Hippocampal formation (tissue), 2 donors: ENCODE results near the gene RUBCNL.
A peak's percentile ranks its signal among the peaks of the same experiment; 100 is the strongest.
"Not testable (repeated sequence)": the region's sequence is repeated elsewhere in the genome, so short reads cannot be mapped to it uniquely, and the experiment has no call there.

ENCODE experiments used
- DNase-seq, 2 donors: peaks; one replicate each; lab custom pipeline; 2025; lab: John Stamatoyannopoulos, UW

The RUBCNL gene, protein sequence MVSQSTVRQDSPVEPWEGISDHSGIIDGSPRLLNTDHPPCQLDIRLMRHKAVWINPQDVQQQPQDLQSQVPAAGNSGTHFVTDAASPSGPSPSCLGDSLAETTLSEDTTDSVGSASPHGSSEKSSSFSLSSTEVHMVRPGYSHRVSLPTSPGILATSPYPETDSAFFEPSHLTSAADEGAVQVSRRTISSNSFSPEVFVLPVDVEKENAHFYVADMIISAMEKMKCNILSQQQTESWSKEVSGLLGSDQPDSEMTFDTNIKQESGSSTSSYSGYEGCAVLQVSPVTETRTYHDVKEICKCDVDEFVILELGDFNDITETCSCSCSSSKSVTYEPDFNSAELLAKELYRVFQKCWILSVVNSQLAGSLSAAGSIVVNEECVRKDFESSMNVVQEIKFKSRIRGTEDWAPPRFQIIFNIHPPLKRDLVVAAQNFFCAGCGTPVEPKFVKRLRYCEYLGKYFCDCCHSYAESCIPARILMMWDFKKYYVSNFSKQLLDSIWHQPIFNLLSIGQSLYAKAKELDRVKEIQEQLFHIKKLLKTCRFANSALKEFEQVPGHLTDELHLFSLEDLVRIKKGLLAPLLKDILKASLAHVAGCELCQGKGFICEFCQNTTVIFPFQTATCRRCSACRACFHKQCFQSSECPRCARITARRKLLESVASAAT

DNA sequence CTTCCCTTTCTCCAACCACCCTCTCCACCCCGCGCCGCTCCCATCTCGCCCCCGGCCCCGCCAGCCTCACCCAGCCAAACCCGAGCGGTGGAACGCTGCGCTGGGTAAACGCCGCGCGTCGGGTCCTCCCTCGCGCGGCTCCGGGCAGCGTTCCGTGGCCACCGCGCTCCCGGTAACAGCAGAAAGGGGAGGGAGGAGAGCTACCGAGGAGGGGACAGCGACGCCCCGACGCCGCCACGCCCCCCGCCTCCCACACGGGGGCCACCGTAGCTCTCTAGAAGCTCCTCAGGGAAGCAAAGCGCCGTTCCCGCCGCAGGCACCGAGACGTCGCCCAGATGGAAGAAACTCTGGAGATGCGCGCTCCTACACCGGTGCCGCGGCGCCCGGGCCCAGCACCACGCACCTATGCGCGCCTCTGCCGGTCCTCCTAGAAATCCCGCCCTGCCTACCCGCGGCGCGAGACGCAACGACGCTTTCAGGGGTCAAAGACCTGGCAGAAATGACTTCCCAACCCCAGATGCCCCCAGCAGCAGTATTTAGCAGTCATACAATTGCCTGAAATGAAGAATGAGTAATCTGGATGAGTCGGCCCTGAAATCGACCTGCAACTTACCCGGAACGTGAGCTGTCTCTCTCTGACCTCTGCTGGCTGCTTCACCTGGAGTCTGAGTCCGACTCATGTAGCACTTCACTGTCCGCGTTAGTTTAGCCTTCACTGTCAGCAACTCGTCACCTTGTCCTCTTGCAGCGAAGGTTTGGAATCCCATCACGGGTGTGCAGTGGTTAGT is at the start of gene RUBCNL:
RUBCNL (minus strand) TSS at position 189 of the 788 bp plus-strand sequence. CDS start 14,777 bp downstream, outside the sequence.
- DNase-seq, result peak in 1 of 2 donors; percentile 37

DNA sequence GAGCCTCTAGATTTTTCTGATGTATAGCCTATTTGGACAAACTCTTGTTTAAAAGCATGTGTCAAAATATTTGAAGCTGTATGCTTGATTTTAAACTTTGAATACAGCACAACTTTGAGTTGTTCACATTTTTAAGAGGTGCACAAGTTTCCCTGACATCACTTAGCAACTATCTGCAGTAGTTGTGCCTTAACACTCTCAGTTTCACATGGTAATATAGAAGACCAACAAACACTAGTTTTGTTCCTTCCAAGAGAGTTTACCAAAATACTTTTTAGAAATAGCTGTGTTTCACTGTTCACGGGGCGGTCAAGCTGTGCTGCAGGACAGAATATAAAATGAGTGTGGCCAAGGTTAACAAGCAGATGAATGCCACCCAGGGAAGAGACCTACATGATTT is 42.5 kb upstream of the RUBCNL start:
- not testable (repeated sequence) for DNase-seq

DNA sequence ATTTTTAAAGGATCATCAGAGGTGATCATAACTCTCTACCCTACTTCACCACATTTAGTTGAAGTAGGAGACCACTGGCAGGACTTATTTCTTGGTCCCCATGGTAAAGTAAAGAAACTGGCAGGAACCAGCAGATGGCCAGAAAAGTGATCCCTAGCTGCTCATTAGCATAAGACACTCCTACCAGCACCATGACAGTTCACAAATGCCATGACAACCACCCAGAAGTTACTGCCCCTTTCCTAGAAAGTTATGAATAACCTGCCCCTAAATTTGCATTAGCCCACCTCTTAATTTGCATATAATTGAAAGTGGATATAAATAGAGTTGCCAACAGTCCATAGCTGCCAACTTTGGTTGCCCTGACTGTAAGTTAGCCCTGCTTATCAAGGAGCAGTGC is 18.4 kb upstream of the RUBCNL start:
- DNase-seq, result no peak

DNA sequence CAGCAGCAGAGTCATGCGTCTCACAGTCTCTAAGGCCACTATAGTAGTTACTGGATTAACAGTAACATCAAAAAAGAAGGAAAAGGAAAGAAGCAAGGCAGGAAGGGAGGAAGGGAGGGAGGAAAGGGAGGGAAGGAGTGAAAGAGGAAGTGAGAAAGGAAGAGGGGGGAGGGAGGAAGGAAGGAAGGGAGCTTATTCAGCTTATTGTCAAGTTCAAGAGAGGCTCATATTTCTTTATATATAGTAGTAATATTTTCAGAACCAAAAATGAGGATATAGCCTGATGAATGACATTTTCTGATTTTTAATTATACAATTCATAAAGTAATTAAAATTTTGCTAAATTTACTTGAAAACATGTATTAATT is 17.7 kb upstream of the RUBCNL start:
- no peak for DNase-seq

DNA sequence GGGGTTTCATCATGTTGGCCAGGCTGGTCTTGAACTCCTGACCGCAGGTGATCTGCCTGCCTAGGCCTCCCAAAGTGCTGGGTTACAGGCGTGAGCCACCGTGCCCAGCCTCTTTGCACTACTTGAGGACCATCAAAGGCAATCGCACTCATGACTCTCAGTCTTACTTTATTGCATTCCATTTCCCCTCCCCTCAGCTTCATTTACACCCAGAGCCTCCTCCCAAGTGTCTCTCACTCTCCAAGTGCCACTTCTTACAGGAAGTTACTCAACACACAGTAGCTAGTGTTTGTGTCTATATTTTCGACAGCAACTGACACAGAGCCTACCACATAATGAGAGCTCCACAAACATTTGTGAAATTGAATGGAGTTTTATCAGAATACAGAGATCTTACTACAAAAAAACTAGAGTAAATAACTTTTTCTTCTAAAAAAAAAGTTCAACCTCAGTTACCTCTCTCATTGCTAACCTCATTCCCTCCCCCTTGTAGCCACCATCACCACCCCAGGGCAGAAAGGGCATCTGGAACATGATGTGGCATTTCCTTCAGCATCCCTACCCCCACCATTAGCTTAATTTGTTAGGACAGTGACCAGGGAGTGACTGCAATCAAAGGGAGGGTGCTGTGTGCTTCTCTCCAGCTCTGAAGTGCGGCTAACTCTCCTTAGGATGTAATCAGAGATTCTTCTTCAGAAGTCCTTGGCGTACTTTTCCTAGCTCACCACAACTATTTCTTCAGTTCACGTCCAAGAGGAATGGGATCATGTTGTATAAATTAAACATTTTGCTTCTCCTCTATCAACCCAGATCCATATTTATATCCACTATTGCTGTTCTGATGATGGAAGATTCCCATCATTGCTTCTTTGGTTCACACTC is 17.0 kb upstream of the RUBCNL start:
- DNase-seq, result no peak

DNA sequence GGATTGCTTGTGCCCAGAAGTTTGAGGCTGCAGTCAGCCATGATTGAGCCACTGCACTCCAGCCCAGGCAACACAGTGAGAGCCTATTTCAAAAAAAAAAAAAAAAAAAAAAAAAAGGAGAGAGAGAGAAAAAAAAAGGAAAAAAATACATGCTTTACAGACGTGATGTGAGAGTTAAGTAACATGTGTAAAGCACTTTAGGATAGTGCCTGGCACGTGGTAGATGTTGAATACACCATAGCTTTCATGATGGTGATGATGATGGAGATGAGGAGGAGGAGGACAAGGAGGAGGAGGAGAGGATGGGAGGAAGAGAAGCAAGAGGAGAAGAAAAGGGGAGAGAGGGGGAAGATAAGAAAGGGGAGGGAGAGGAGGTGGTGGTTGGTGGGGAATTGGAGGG is 15.1 kb upstream of the RUBCNL start:
- DNase-seq, result no peak

DNA sequence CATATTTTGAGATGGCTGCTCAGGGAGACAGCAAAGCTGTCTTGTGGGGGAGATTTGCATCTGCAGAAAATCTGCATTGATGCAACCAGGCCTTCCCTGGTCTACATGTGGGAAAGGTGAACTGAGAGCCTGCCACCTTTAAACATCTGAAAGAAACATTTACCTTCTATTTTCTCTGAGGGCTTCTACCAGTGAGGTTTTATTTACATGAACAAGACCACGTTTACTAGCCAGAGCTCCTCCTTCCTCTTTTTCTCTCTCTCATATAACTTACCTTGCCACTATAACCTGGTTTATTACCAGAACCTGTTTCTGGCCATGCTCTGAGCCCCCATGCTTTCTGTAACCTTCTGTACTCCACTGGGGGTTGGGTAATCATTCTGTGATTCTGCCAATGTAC is 14.4 kb upstream of the RUBCNL start:
- no peak for DNase-seq

DNA sequence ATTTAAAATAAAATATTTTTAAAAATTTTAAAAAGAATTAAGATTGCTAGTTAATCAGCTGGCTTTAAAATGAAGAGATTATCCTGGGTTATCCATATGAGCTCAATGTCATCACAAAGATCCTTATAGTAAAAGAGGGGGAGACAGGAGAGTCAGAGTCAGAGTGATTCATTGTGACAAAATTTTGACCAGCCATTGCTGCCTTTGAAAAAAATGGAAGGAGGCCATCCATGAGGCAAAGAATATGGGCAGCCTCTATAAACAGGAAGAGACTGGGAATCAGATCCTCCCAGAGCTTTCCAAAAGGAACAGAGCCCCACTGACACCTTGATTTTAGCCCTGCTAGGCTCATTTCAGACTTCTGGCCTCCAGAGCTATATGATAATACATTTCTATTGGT is 9.3 kb upstream of the RUBCNL start:
- no peak for DNase-seq

DNA sequence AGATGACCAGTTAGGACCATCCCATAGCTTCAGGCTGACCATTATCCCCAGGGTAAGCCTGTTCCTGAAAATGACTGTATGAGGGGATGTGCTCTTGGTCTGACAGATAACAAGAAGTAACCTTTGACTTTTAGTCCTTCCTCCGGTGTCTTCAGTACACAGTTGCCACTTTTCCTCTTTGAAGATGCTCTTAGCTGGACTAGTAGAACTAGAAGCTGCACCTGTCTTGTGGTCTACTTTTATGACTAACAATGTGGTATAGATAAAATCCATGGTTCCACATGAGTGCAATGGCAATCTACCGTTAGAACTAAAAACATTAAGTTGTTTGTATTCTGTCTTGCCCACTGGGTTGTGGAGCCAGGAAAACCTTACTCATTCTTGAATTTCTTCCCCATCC is 5.9 kb upstream of the RUBCNL start:
- no peak for DNase-seq

DNA sequence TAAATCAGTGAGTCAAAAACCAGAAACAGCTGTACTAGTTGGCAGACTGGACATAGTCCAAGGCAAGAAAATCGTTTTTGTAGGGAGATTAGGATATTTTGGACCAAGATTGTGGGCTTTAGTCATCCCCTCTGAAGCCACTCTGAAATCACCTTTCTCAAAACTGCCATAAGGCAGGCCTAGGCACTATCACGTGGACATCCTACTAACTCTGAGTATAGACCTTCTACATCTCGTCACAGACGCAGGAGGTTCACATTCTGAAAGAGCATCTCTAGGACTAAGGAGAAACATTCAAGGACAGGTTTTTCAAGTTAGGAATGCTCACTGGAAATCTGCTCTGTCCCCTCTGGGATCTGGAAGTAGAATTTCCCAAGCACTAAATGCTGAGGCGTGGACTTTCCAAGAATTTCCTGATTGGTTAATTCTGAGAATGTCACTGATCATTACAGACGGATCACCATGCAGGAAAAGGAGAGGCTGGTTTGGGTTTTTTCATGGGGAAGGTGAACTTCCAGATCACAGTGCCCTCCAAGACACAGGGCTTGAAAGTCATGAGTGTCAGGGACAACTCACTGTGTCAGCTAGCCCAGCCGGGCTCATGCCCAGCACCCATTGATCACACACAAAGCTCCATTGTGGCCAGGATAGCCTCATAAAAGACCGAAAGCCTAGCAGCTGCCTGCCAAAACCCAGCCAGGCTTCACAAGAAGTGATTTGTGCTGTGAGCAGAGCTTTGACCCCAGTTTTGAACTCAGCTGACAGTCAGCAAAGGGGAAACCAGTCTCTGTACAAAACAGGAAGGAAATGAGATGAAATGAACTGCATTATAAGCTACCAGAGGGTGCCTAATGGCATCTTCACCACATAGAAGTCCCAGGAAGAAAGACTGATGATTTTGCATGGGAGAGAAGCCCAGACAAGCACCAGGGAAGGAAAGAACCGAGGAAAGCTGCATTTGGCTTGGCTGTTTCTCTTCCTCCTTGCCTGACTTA is 2.7 kb upstream of the RUBCNL start:
- DNase-seq, result peak; percentile 87 to 94

DNA sequence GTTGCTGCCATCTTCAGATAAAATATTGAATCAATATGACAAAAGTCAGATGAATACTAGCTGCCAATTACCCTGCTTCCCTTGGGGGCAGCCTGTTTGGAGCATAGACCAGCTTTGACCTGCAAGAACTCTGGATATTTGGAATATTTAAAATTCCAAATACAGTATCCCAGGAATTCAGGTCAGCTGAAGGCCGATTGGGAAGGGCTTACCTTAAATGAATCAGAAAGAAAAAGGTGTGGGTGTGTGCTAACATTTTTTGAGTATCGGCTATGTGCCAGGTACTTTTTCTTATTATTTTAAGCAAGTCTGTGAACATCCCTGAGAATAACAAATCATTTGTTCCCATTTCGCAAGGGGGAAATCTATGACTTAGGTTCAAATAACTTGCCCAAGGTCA is 1.8 kb upstream of the RUBCNL start:
- no peak for DNase-seq

DNA sequence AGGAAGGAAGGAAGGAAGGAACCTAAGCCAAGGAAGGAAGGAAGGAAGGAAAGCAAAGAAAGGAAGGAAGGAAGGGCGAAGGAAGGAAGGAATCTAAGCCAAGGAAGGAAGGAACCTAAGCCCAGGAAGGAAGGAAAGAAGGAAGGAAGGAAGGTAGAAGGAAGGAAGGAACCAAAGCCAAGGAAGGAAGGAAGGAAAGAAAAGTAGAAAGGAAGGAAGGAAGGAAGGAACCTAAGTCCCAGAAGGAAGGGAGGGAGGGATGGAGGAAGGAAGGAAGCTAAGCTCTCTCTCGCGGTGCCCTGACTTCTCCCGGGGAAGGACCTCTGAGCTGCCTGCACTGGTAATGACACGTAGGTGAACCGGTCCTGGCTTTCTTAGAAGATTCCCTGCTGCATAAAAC is 1.3 kb upstream of the RUBCNL start:
- no peak for DNase-seq

DNA sequence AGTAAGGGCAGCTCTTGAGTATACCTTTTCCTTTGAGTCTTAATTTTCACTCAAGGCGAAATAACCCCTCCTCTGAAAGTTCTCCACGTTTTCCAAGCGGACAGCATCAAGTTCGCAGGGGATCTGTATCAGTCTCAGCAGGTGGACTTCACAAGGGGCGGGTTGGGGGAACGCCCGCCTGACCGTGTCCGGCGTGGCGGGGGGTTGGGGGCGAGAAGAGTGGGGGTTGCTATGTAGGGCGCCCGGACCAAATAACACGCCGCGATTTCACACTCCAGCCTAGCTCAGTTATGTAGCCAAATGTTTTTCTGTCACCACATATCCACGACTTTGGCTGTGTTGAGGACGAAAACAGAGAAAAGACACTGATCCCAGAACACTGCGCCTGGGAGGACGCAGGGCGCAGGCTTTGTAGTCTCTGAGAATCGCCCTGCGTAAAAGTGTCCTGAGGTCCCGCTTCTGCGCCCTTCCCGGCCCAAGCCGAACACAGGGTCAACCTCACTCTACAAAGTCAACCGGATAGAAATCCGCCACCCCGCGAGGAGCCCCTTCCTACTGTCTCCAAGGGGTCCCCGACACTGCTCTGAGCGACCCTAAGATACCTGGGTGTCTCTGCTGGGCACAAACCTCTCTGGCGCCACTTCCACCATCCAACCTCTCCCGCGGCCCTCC is 524 bp downstream of the RUBCNL start:
- no peak for DNase-seq

DNA sequence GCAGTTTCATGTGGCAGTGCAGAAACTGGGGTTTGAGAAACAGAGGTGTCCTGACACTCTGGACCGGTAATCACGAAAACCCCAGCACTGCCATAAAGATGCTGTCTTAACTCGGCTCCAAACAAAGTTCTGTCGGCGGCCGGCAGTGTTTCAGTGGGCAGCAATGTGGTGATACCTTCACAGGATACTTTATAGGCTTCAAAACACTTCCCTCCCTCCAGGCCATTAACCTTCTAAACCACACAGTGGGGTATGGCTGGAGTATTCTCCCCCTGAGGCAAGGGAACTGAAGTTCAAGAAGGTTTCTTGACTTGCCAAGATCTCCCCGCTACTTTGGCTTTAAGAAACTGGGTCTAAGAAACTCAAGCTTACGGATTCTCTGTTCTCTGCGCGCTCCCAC is 1.1 kb downstream of the RUBCNL start:
- DNase-seq, result no peak

DNA sequence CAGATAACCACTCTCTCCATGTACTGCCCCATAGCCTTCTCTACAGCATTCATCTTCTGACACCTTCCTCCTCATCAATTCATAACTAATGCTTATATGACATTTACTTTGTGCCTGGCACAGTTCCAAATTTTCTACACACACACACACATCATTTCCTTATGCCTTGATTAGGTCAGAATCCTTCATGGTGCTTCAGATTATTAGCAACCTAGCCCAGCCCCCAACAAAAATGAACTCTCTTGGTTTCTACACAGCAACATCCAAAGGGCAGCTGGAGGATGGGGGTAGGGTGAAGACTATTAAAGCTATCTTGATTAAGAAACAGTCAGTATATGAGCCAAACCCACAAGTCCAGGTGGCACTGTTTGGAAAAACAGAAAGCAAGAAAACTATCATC is 3.7 kb downstream of the RUBCNL start:
- no peak for DNase-seq

DNA sequence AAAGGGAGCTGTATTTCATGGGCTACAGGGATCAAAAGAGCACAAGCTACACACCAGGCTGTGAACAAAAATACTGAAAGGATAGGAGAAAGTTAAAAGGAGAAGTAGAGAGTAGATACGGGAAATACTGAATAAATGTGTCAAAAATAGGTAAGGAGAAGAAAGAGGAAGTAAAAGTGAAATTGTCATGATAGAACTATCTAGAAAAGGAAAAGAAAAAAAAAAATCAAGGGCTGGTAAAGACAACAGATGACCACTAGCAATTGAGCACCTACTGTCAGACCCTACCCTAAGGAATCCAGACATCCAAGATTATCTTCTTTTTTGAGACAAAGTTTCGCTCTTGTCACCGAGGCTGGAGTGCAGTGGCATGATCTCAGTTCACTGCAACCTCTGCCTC is 4.8 kb downstream of the RUBCNL start:
- DNase-seq, result no peak

DNA sequence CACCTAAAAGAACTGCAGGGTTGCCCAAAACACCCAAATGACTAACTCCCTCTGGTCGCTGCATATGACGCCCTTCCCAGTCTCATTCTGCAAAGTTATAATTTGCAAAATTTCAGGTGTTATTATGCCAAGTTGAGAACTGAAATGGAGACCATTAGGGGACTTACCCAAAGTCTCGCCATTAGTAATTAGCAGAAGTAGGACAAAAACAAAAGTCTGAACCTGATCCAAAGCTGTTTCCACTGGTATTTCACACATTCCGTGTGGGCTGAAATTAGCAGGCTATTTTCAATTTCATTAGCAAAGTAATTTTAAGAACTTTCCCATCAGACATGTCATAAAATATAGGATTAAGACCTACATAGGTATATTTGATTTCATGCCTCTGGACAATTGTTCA is 6.8 kb downstream of the RUBCNL start:
- DNase-seq, result no peak

DNA sequence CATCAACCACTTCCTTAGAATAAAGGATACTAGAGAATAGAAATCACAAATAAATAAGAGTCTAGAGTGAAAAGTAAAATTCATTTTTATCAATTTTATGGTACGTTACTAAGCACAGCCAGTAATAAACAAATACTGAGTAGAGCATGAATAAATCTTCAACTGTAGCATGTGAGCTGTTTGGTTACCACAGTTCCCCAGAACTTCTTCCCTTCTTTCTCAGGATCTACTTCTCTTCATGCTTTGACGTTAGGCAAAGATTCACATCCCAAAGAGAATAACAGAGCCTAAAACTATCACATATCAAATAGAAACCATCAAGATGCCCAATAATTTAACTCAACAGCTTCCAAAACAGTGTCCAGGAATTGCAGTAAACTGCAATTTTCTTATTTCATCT is 7.4 kb downstream of the RUBCNL start:
- no peak for DNase-seq

DNA sequence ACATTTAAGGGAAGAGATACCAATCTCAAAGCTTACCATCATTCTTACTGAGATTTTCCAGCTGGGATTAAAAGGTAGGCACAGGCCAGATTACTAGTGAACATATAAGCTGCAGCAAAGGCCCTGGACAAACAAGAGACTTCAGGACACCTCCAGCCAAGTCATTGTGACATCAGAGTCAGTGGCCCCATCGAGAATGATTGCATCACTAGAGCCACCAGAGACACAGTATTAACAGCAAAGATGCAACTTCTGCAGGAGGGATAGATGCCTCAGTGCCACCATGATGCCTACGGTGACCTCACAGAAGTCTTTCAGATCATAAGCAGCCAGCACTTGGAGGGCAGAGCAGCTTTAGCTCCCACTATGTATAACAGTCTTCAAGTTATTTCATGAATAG is 8.6 kb downstream of the RUBCNL start:
- no peak for DNase-seq

DNA sequence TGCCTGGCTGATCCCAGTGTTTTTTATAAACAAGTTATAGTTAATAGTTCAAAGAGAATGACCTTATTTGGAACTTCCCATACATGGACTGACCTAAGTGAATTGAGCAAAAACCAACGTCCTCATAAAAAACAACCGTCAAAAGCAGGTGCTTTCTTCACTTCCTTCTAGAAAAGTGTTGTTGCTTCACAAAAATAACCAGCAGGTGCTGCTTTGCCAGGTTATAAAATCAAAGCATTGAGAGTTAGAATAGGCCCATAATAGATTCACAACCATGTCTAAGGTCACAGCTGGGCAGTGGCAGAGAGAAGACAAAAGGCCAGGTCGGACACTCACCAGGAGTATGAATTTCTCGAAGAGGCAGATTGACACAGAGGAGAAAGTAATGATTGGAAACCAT is 9.5 kb downstream of the RUBCNL start:
- no peak for DNase-seq
